GM13977 (cell line): ENCODE measurements around the gene OR5AN1.

ENCODE experiments used
- DNase-seq: peaks from one replicate; pipeline ENCODE4 v3.0.0; 2012; ENCODE audit warnings: low spot score
- CTCF ChIP-seq: IDR thresholded peaks from 2 replicates; pipeline ENCODE4 v1.5.1; 2012; ENCODE audit warnings: mild to moderate bottlenecking, control low read depth; ENCODE audit not compliant: insufficient read depth; ENCODE audit errors: extremely low read depth, missing control alignments
- in situ Hi-C: fragments of 300-500 bp; cut with MboI; formaldehyde crosslinking; loops from one replicate; pipeline ENCODE4 v1.12.0; 2022; ENCODE audit warnings: low sequenced_read_pairs, low pct_unique_long_range_greater_than_20kb, mixed read lengths, inconsistent platforms; ENCODE audit not compliant: unreplicated experiment

The OR5AN1 gene

GRCh38 chr11:59418156-59418555, 59.5 kb downstream of the OR5AN1 start:
- DNase-seq, result no peak
- in situ Hi-C loops, result no loop called here
- TF ChIP-seq CTCF, result no peak
